GM12864 (cell line): Measurements from ENCODE around the gene GALNT9.
"Not testable (repeated sequence)": the region's sequence is repeated elsewhere in the genome, so short reads cannot be mapped to it uniquely, and the experiment has no call there.

Experiments used
- DNase-seq: peaks from one replicate; pipeline ENCODE4 v3.0.0-alpha.2; 2011; ENCODE audit warnings: low read depth
- H3K4me3 ChIP-seq: 2 replicates; pipeline ENCODE4 v1.5.1; 2011; ENCODE audit warnings: mild to moderate bottlenecking, low read depth, low read length, control low read depth
- TF ChIP-seq, protein P1 (sequence below): IDR thresholded peaks from 2 replicates; pipeline ENCODE4 v1.5.1; 2011; ENCODE audit warnings: low read depth, mild to moderate bottlenecking, moderate library complexity, low read length, control low read depth, inconsistent platforms; ENCODE audit errors: missing control alignments

Gene GALNT9

GRCh38 chr12:132222096-132222807, 107.1 kb downstream of the GALNT9 start:
- no peak for DNase-seq
- TF ChIP-seq, protein P1, sequence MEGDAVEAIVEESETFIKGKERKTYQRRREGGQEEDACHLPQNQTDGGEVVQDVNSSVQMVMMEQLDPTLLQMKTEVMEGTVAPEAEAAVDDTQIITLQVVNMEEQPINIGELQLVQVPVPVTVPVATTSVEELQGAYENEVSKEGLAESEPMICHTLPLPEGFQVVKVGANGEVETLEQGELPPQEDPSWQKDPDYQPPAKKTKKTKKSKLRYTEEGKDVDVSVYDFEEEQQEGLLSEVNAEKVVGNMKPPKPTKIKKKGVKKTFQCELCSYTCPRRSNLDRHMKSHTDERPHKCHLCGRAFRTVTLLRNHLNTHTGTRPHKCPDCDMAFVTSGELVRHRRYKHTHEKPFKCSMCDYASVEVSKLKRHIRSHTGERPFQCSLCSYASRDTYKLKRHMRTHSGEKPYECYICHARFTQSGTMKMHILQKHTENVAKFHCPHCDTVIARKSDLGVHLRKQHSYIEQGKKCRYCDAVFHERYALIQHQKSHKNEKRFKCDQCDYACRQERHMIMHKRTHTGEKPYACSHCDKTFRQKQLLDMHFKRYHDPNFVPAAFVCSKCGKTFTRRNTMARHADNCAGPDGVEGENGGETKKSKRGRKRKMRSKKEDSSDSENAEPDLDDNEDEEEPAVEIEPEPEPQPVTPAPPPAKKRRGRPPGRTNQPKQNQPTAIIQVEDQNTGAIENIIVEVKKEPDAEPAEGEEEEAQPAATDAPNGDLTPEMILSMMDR = no peak
- H3K4me3 ChIP-seq = no peak overlapping the region

- H3K4me3 ChIP-seq, DNase-seq: not testable (repeated sequence)
These were observed 109.6 kb downstream of the GALNT9 start for GRCh38 chr12:132219761-132220160.

DNA sequence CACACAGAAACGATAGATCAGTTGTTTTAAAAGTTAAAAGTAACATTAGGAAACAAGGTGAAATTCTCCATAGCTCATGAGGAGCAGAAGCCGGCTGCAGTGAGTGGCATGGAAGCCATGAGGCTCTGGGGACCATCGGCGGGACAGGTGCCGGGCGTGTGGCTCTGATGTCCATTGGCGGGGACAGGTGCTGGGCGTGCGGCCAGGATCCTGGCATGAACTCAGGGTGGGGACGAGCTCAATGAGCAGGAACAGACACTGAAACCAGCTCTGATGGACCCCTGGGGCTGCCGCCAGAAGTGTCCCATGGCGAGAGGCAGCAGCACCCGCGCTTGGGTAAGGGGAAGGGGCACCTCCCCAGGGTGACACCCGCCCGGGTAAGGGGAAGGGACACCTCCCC, 110.1 kb downstream of the GALNT9 start:
- TF ChIP-seq, protein P1 = no peak
- DNase-seq = no peak

GRCh38 chr12:132218915-132219314, 110.5 kb downstream of the GALNT9 start:
- TF ChIP-seq, protein P1 = peak; percentile 30
- H3K4me3 ChIP-seq = no peak overlapping the region
- DNase-seq = no peak

More for the DNA sequence above, 110.1 kb downstream of the GALNT9 start:
- H3K4me3 ChIP-seq = no peak overlapping the region

GRCh38 chr12:132218527-132218875, 110.9 kb downstream of the GALNT9 start:
- H3K4me3 ChIP-seq = no peak overlapping the region
- TF ChIP-seq, protein P1 = no peak
- DNase-seq = no peak

- H3K4me3 ChIP-seq = no peak overlapping the region
- TF ChIP-seq, protein P1 = no peak
- no peak for DNase-seq
These were observed 111.4 kb downstream of the GALNT9 start for GRCh38 chr12:132217800-132218526.

GRCh38 chr12:132217371-132217770, 112.0 kb downstream of the GALNT9 start:
- H3K4me3 ChIP-seq = no peak overlapping the region
- TF ChIP-seq, protein P1 = no peak
- no peak for DNase-seq
